A673 (cell line): ENCODE data around the gene TTC34. TPM values are rescaled to one million over a fixed set of nuclear protein-coding genes. Genes with fewer than 3 reads are reported as not detected.

Experiments used
- BruUV-seq: library from RNA; stranded (reverse); fragments of 400-500 nt; replicated peaks from 2 replicates; lab custom pipeline; 2021; lab: Mats Ljungman, UMichigan
- CTCF ChIA-PET: fragments of 300-600 bp; sonication (Branson Sonifier 250); formaldehyde crosslinking; loops from one replicate; lab custom pipeline; 2022; ENCODE audit warnings: antibody characterized with exemption; lab: Charles Lee
- POLR2A ChIA-PET: fragments of 300-600 bp; sonication (Branson Sonifier 250); formaldehyde crosslinking; loops from one replicate; lab custom pipeline; 2022; ENCODE audit warnings: antibody characterized with exemption; ENCODE audit not compliant: low non-redundant PET; lab: Charles Lee
- DNase-seq: peaks from one replicate; pipeline ENCODE4 v3.0.0-alpha.2; 2015; ENCODE audit warnings: low spot score
- H3K27ac ChIP-seq: fragments of 200-600 bp; sonication (generic); 2 replicates; pipeline ENCODE4 v1.5.1; 2016; ENCODE audit warnings: mixed run types, low read depth, mild to moderate bottlenecking, mixed read lengths, antibody characterized with exemption, low read length; ENCODE audit not compliant: poor library complexity, severe bottlenecking
- H3K27me3 ChIP-seq: fragments of 200-600 bp; sonication (generic); replicated peaks from 2 replicates; pipeline ENCODE4 v1.6.1; 2017; ENCODE audit warnings: mixed run types, low read depth, mild to moderate bottlenecking, mixed read lengths, antibody characterized with exemption, low read length; ENCODE audit not compliant: insufficient read depth, poor library complexity
- H3K36me3 ChIP-seq: fragments of 200-600 bp; sonication (generic); 2 replicates; pipeline ENCODE4 v1.6.1; 2016; ENCODE audit warnings: mixed run types, mild to moderate bottlenecking, mixed read lengths, antibody characterized with exemption, low read length; ENCODE audit not compliant: insufficient read depth, poor library complexity, severe bottlenecking
- H3K4me1 ChIP-seq: fragments of 200-600 bp; sonication (generic); 2 replicates; pipeline ENCODE4 v1.6.1; 2017; ENCODE audit warnings: mixed run types, mild to moderate bottlenecking, mixed read lengths, antibody characterized with exemption, low read length; ENCODE audit not compliant: insufficient read depth, poor library complexity, severe bottlenecking
- H3K4me3 ChIP-seq: fragments of 200-600 bp; sonication (generic); 2 replicates; pipeline ENCODE4 v1.5.1; 2016; ENCODE audit warnings: low read depth, mixed run types, mild to moderate bottlenecking, mixed read lengths, low read length; ENCODE audit not compliant: poor library complexity, severe bottlenecking
- H3K9me3 ChIP-seq: fragments of 200-600 bp; sonication (generic); 2 replicates; pipeline ENCODE4 v1.6.1; 2016; ENCODE audit warnings: mixed run types, low read depth, mild to moderate bottlenecking, mixed read lengths, antibody characterized with exemption, low read length; ENCODE audit not compliant: poor library complexity, severe bottlenecking
- EZH2 ChIP-seq: fragments of 200-600 bp; sonication (generic); IDR thresholded peaks from 2 replicates; pipeline ENCODE4 v1.6.1; 2017; ENCODE audit warnings: borderline replicate concordance, low read depth, mild to moderate bottlenecking, mixed read lengths, antibody characterized with exemption, low read length; ENCODE audit not compliant: poor library complexity, severe bottlenecking
- intact Hi-C: fragments of 100-400 bp; cut with micrococcal nuclease; formaldehyde crosslinking; loops from one replicate; pipeline ENCODE4 v1.10.0; 2022; ENCODE audit not compliant: unreplicated experiment
- total RNA-seq: library from RNA; stranded (reverse); gene quantifications from 2 replicates; pipeline ENCODE4 v1.2.3, GENCODE V29; 2021
- TF ChIP-seq, protein P1 (sequence below): fragments of 300-800, 200-600 bp; sonication (generic); conservative IDR thresholded peaks from 2 replicates; pipeline ENCODE4 v1.5.1; 2017; ENCODE audit warnings: low read depth, mild to moderate bottlenecking, antibody characterized with exemption, low read length, moderate library complexity, mixed read lengths

Gene TTC34
- total RNA-seq, 1 experiment from 2014 or later = 0.84 TPM

DNA sequence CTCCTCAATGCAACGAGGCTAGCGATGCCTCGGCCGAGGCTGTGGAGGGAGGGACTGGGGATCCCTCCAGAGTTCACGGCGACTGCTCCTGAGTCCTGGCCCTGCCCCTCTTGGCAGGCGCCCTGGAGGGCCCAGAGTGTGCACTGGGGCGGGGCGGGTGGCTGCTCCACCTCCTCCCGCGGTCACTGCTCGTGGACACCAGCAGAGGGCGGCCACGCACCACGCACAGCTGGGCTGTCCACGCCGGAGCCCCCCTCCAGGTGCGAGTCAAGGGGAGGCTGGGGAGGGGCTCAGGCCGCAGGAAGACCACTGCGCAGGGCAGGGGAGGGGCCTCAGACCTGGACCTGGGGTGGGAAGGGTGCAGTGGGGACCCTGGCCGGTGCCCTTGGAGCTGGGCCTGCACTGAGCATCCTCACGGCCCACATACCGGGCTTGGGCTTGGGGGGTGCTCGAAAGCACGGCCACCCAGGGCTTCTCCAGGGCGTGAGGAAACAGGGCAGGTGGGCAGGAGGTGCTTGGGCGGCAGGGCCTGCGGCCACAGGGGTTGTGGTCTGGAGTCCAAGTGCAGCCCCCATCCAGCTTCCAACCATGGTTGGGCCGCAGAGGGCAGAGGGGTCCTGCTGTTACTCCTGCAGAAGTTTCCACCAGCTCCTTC lies 20.6 kb upstream of the TTC34 start:
- no TSS peak for BruUV-seq
- Histone ChIP-seq H3K27ac (no peak overlapping the region), H3K9me3 (no peaks in the 10 kb centered on the region), H3K4me1 (no peaks in the 10 kb centered on the region), H3K36me3 (no peaks in the 10 kb centered on the region), H3K4me3 (no peak overlapping the region), H3K27me3 (no peaks in the 10 kb centered on the region)
- ChIA-PET POLR2A (no interaction called here), CTCF (interaction anchor here (0.6 kb wide), 1 partner anchor 603 kb away, joined by 6 read pairs; no protein-coding TSS in a partner anchor)
- intact Hi-C loops = loop anchor here (10.0 kb wide), 1 partner anchor 603 kb away; no protein-coding TSS in a partner anchor
- DNase-seq = peak; percentile 24
- TF ChIP-seq EZH2 = no peak
- TF ChIP-seq, protein P1, sequence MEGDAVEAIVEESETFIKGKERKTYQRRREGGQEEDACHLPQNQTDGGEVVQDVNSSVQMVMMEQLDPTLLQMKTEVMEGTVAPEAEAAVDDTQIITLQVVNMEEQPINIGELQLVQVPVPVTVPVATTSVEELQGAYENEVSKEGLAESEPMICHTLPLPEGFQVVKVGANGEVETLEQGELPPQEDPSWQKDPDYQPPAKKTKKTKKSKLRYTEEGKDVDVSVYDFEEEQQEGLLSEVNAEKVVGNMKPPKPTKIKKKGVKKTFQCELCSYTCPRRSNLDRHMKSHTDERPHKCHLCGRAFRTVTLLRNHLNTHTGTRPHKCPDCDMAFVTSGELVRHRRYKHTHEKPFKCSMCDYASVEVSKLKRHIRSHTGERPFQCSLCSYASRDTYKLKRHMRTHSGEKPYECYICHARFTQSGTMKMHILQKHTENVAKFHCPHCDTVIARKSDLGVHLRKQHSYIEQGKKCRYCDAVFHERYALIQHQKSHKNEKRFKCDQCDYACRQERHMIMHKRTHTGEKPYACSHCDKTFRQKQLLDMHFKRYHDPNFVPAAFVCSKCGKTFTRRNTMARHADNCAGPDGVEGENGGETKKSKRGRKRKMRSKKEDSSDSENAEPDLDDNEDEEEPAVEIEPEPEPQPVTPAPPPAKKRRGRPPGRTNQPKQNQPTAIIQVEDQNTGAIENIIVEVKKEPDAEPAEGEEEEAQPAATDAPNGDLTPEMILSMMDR = peak; percentile 58

DNA sequence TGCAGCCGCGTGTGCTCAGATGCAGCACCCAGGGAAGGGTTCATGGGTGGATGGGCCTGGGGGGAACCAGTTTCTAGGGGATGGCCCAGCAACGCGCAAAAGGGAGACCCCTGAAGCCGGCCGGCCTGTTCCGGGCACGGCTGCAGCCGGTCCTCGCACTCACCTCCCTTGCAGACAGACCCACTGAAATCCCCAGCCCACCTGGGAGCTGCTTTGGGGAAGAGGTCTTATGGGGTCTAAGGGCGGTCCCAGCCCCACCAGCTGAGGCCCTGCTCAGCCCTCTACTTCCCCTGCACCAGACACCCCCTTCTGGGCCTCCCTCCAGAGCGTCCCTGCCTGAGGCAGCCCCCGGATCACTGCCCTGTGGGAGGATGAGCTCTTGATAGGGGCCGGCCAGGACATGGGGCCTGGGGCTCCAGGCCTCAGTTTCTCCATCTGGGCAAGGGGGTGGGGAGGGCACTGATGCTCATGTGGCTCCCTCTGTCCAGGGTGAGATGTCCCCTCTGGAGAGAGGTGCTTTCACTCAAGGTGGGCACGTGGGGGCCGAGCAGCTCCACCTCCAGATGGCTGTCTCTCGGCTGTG lies 20.0 kb upstream of the TTC34 start:
- no peak overlapping the region for H3K27ac ChIP-seq
- H3K27me3 ChIP-seq = no peaks in the 10 kb centered on the region
- no peak overlapping the region for H3K4me3 ChIP-seq
- no TSS peak for BruUV-seq
- POLR2A ChIA-PET = no interaction called here
- TF ChIP-seq EZH2 = no peak
- TF ChIP-seq, protein P1 = no peak
- no peak for DNase-seq
- H3K4me1 ChIP-seq = no peaks in the 10 kb centered on the region
- H3K9me3 ChIP-seq = no peaks in the 10 kb centered on the region
- H3K36me3 ChIP-seq = no peaks in the 10 kb centered on the region
- intact Hi-C loops = loop anchor here (10.0 kb wide), 1 partner anchor 603 kb away; no protein-coding TSS in a partner anchor
- CTCF ChIA-PET = interaction anchor here (0.6 kb wide), 1 partner anchor 604 kb away, joined by 6 read pairs; no protein-coding TSS in a partner anchor

DNA sequence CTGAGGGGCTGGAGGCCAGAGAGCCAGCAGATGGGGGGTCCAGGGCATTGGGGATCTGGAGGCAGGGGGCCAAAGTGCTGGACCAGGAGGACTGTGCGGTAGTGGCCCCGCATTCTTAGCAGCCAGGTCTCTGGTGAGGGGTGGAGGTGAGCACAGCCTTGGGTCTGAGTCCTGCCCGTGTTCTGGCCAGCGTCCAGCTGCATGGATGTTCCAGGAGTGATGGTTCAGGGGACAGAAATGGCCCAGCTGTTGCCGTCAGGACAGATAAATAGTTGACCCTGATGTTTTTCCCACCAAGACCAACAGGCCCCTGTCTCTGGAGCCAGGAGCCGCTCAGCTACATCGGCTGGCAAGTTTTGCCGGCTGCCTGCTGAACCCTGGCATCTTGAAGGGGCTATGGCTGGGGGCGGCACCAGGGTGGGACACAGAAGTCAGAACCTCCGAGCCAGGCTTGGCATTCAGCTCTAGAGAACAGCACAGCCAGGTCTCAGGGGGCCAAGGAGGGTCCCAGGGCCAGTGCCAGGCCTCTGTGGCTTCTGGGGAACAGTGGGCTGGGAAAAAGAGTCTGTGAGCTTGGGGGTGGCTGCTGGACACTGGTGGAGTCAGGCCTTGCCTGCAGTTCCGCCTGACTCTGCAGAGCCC lies 19.4 kb upstream of the TTC34 start:
- ChIA-PET CTCF (no interaction called here), POLR2A (no interaction called here)
- no TSS peak for BruUV-seq
- no peak for DNase-seq
- Histone ChIP-seq H3K36me3 (no peaks in the 10 kb centered on the region), H3K9me3 (no peaks in the 10 kb centered on the region), H3K4me3 (no peak overlapping the region), H3K4me1 (no peaks in the 10 kb centered on the region), H3K27ac (no peak overlapping the region), H3K27me3 (no peaks in the 10 kb centered on the region)
- TF ChIP-seq EZH2 = no peak
- TF ChIP-seq, protein P1 = no peak
- intact Hi-C loops = loop anchor here (10.0 kb wide), 1 partner anchor 604 kb away; no protein-coding TSS in a partner anchor
